NCI-H748 (cell line): ENCODE results near the gene LAMB2.

Source experiments
- DNase-seq: peaks from one replicate; lab custom pipeline; 2025; ENCODE audit not compliant: unreplicated experiment; lab: John Stamatoyannopoulos, UW

LAMB2 gene

DNA sequence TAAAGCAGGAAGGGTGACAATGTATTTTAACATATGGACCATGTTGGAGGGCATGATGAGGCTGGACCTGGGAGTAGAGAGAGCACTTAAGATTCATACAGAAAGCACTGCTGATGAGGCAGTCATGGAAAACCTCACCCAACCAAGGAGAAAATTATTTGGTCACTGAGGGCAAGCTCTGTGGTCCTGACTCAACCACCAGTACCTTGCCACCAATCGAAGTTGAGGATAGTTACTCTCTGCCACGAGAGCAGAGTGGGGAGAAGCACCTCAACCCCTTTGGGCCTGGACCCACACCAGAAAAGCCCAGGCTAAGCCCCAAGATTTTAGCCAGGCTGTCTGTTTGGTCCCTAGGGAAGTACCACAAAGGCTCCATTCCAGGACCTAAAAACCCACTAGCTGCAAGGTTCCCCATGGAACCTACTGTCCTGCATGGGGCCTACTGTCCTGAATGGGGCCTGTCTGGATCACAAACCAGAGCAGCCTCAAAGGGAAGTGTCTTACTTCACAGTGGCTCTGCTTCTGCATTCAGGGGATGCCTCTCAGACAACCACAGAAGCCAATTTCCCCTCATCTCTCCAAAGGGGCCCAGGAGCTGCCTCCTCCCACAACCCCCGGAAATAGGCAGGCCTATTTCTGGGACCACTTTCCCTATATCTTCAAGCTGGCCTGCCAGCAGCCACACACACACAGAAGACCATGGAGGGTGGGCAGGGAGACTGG lies 29.1 kb upstream of the LAMB2 start:
- no peak for DNase-seq

DNA sequence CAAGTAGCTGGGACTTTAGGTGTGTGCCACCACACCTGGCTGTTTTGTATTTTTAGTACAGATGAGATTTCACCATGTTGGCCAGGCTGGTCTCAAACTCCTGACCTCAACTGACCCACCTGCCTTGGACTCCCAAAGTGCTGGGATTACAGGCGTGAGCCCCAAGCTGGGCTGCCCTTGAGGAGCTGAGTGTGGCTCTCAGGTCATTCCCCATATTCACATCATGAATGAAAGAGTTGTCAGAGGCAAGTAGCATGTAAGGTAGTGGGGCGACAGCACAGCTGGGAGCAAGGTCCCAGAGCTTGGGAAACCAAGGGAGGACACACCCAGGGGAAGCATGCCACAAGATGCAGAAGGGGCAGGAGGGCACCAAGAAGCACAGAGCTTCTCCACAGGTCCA lies 28.3 kb upstream of the LAMB2 start:
- no peak for DNase-seq

DNA sequence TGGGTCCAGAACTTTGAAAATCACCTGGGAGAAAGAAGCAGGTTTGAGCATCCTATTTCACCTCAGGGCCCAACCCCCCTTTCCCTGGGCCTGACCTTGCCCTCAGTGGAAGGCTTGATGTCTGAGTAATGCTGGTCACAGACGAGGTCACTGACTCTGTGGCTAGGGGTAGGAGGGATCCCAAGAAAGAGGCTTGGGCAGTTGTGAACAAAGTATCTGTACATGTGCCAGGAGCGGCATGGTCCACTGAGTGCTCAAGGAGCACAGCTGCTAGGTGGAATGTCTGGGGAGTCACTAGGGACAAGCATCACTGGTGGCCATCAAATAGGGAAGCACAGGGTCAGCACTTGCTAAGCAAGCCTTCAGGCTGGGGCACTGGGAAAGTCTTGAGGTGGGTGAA lies 25.9 kb upstream of the LAMB2 start:
- DNase-seq = no peak

DNA sequence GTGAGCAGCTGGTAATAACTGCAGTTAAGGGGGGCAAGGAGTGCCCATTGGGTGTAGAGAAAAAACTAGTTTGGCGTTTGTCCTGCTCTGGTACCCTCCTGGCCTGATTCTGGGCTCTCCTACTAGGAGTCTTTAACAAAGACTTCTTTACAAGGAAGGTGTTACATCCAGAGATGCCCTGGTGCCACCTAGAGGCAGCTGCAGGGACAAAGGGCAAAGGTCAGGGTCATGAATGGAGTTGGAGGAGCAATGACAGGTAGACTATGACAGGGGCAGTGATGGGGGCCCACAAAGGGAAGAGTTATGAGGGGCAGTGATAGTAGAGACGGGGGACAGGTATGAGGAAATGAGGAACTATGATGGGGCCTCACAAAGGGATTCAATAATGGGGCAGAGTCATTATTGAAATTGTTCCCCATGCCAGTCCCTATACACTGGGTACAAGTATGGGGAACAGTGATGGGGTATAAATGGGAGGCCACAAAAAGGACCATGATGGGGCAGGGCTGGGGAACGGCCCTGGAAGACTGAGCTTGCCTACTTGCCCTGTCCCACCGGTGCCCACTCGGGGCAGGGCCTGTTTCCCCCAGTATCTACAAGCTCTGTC lies 25.4 kb upstream of the LAMB2 start:
- peak; percentile 19 for DNase-seq

DNA sequence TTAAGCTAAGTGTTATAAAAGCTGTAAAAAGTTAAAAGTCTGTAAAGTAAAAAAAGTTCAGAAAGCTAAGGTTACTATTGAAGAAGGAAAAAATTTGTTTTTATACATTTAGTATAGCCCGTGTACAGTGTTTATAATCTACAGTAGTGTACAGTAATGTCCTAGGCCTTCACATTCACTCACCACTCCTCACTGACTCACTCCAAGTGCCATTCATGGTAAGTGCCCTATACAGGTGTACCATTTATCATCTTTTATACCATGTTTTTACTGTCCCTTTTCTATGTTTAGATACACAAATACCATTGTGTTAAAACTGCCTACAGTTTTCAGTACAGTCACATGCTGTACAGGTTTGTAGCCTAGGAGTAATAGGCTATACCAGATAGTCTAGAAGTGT lies 24.4 kb upstream of the LAMB2 start:
- DNase-seq = no peak

DNA sequence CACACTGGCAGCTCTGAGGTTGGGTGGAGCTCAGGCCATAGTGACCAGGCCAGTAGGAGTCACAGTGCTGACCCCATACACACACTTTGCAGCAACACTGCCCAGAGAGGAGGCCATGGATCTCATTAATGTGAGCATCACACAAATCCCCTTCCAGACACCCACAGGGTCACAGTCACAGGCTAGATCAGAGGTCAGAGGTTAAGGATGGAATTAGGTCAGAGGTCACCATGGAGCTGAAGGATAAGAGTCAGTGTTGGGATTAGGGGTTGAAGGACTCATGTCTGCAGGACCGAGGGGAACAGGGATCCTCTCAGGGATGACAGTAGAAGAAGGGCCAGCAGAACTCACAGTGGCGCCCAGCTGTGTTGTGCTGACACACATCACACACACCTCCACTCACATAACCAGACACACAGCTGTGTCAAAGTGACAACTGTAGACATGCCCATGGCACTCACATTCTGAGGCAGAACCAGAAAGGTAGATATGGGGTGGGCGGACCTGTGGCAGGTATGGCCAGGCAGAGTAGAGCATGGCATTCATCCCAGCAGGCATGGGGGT lies 20.6 kb upstream of the LAMB2 start:
- DNase-seq = no peak

DNA sequence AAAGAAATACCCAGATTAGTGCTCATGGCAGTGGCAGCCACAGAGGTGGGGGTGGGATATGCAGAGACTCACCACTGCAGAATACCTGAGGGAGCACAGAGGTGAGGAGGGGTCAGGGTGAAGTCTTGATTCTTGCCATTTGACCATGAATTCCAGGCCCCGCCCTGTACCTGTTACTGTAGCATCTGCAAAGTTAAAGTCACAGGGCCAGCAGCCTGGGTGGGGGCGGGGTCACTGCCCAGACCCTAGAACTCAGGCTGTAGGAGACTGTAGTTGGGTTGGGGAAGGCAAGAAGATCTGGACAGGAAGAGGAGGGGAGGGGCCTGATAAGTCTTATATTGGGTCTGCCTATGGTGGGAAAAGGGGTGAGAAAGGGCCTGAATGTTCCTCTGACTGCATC lies 18.8 kb upstream of the LAMB2 start:
- no peak for DNase-seq

DNA sequence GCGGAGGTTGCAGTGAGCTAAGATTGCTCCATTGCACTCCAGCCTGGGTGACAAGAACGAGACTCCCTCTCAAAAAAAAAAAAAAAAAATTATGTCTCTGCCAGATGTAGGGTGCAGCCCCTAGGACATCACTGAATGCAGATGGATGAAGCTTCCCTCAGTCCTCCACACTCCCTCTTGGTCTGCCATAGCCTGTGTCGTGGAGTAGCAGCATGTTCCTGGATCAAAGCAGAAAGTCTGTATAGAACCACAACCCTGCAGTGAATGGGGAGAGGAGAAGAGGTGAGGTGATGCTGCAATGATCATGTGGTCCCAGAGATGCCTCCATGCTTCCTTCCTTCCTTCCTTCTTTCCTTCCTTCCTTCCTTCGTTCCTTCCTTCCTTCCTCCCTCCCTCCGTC lies 15.3 kb upstream of the LAMB2 start:
- DNase-seq = no peak

DNA sequence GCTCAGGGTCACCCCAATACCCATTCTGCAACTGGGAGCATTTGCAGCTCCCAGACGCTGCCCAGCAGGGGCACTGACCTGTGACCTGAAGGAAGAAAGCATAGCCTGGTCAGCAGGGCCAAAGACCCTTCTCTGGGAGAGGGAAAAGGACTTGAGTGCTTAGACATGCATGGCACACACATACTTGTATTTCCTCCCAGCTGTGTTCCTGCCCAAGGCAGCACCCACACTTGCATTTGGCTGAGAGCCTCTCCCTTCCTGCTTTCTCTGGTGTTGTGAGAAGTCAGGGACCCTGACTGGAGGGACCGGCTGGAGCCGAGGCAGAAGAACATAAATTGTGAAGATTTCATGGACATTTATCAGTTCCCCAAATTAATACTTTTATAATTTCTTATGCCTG lies 7.2 kb upstream of the LAMB2 start:
- no peak for DNase-seq

DNA sequence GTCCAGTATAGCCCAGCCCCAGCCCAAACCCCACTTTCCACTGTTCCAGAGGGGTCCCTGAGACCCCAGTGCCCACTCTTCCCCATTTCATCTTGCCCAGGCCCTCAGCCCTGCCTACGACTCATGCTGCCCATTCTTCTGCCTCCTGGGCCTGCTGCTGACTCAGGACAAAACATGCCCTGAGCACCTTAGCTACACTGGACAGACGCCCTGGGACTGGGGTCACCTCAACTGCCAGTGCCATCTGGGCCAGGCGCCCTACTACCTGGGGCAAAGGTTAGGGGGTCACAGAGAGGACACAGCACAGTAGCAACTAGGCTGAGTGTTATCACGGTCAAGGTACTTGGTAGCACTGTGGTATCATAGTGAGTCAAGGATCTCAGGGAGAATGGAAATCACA lies 2.6 kb upstream of the LAMB2 start:
- DNase-seq = no peak

DNA sequence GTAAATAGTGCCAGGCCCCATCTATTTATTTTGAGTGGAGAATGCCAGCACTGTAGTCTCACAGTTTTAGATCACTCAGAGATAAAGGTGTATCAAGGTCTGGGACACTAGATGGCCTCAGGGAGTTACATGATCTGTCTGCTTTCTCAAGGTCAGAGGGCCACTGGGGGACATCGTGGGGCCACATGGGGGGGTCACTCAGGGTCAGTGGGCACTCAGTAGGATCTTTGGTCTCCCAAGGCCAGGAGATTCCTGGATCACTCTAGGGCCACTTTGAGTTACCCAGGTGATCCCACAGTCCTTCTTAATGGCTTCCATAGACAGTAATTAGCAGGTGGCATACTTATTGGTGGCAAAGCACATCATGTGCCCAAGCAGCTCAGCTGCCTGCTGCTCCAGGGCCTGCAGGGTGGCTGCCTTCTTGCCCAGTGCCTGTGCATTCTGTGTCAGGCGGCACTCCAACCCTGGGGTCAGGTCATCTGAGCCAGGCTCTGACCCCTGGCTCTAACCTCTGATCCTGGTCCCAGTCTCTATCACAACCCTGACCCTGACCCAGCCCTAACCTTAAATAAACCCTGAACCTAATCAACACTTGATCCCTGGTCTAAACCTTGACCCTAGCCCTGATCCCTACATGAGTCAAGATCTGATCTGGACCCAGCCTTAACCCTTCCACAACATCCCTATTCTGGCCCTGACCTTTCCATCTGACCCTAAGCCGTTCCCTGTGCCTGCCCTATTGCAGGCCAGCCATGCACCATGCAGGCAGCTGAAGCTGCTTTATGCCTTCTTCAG lies 1.8 kb upstream of the LAMB2 start:
- DNase-seq = no peak

DNA sequence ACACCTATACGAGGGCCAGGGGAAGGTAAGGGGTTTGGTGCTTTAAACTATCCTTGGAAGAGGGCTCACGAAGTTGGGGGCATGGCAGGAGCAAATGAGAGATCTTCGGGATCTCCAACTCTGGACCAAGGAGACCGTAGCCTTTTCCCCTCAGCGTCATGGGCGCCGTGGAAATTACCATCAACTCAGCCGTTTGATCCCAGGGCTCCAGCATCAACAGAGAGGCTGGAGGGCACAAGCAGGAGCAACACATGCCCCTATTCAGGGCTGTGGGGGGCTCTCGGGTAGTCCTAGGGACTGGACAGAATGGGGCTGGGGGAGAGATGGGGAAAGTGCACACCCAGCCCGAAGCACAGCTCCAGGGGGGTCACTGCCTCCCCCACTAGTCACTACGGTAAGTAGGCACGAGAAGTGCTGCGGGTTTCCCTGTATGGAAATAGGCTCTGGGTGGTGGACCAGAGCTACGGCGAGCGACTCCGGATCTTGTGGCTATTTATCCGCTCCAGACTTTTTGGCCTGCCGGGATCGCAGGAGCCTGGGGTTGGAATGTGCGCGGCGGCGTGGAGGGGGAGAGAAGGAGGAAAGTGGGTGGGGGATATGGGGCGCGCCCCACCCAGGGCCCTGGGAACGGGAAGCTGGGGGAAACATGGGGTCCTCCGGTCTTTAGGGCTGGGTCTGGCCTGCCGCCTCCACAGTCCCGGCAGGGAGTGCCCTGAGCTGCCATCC lies 539 bp upstream of the LAMB2 start:
- DNase-seq = no peak

DNA sequence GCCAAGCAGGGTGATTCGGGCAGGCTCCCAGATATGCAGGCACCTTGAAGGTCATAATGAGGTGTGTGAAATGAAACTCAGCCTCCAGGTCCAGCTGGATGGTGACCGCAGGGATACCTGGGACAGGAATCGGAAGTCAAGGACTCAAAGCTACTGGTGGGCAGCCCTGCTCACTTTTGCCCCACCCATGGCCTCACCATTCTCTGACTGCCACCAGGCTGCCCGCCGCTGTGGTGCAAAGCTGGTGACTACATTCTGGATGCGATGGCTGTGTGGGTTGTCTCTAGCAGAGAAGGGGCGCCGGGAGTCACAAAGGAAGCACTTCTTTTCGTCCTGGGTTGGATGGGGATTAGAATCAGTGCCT lies 795 bp downstream of the LAMB2 start:
- no peak for DNase-seq

DNA sequence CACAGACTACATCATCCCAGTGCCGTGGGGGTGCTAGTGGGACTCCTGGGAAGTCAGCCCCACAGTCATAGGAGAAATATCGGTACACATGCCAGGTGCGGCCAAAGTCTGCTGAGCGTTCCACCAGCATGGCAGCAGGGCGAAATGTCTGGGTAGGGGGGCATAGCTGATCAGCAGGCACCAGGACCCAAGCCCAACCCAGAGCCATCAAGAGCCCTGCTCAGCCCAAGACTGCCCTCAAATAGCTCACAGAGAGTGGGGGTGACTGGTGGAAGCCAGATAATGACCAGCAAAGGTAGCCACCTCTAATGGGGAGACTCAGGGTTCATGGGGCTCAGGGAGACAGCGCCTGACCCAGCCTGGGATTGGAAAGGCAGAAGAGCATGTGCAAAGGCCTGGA lies 1.3 kb downstream of the LAMB2 start:
- no peak for DNase-seq

DNA sequence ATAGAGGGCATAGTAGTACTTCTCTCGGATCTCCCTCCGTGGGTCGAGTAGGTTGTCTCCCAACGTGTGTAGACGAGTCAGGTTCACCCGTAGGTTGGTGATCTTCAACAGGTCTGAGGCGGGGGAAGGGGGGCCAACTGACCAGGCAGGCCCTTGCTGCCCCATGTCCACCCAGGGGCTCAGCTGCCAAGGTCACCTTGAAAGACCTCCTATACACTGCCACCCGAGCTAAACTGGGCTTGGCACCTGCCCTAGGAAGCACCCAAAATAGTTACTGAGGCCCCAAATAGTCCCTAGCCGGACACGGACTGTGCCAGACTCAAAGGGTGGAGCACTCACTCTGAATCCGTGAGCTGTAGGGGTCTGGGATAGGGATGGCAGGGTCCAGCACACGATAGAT lies 1.8 kb downstream of the LAMB2 start:
- DNase-seq = no peak

DNA sequence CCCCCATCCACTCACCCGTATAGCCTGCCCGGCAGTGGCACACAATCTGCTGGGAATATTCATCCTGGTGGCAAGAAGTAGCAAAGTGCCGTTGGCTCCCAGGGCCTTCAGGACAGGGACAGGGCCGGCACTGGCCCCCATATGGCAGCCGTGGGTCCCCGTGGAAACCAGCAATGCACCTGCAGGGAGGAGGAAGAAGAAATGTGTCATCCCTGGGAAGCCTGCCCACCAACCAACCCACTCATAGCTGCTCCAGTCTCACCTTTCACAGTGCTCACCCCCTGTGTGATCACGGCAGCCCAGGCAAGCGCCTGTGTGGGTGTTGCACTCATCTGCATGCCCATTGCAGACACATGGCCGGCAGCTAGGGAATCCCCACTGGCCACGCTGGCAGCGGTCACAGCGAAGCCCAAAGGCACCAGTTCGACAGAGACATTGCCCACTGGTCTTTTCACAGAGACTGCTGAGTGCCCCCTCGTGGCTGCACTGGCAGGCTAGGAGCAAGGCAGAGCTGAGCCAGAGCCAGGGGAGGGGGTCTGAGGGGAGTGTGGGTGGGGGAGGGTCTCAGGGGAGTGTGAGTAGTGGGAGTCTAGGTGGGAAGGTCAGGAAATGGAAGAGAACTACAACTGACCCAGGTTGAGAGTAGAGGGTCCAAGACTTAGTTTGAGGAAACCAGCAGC lies 7.7 kb downstream of the LAMB2 start:
- peak; percentile 4 for DNase-seq

DNA sequence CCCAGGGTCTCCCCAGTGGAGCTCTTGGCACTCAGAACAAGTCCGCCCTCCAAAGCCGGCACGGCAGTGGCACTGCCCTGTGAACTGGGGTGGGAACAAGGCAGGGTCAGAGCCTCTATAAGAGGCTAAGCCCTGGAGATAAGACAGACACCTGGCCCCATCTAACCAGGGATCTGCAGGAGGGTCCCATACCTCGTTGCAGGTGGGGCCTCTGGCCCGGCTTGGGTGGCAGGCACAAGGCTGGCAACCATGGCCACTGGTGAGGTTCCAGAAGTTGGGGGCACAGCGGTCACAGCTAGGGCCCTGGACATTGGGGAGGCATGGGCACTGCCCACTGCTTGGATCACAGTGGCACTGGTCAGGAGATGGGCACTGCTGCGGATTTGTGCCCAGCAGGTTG lies 8.6 kb downstream of the LAMB2 start:
- DNase-seq = no peak

DNA sequence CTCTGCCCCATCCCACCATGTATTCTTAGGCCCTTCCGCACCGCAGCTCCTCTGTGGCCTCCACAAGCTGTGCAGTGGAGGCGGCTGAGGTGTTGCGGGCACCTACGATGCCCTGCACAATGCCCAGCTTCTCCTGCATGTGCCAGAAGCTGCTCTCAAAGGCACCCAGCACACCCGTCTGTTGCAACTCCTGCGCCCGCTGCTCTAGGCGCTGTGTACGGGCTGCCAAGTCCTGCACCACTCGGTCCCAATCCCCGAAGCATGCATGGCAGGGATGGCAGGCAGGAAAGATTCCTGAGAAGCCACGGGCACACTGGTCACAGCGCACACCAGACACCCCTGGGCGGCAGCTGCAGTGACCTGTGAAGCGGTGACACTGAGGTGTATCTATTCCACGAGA lies 9.2 kb downstream of the LAMB2 start:
- DNase-seq = no peak

DNA sequence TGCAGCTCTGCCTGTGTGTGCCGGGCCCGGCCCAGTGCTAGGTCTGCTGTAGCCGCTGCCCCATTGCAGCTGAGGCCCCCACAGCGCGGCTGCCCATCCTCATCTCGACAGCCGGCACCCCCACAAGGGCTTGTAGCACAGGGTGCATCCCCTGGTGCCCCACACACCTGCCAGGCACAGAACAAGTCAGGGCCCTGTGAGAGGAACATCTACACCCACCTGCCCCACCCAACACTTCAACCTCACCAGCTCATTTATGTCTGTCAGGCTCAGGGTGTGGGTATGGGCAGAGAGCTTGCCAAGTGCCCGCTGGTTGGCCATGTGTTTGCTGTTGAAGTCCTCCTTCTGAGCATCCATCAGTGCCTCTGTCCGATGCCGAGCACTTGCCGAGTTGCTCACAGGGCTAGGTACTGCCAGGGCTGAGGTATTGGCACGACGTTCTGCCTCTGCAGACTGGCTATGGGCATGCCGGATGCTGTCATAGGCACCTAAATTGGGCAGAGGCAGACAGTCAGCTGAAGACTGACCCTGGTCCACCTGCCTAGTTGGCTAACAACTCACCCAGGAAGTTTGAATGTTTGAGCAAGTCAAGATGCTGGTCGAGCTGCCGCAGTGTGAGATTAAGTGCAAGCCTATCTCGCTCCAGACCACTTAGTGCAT lies 9.8 kb downstream of the LAMB2 start:
- DNase-seq = no peak

DNA sequence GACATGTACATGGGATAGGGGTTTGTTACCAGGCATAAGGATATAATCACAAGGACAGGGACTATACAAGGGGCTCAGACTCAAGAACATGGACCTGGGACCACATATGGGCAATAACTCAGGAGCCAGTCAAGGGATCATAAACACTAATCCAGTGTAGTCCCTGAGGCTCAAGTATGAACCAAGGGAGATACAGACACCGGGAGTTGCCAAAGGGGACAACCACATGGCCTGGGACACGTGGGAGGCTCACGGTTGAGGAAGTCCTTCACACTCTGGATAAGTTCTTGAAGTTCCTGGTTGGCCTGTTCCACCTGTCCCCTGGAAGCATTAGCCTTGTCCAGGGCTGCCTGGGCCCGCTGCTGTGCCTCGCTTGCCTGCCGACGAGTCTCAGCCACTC lies 10.4 kb downstream of the LAMB2 start:
- no peak for DNase-seq
